A549 (cell line): ENCODE measurements around the gene PGBD5. TPM values are rescaled to one million over a fixed set of nuclear protein-coding genes. Genes with fewer than 3 reads are reported as not detected.

Source experiments
- ATAC-seq, 2 experiments: fragments of 200-7000 bp in 1 of 2; fragments of >200 bp in 1 of 2; cut with Nextera tagmentation in 1 of 2; cut with Tn5 transposase in 1 of 2; 3 replicates each; pipeline versions ENCODE4 v1.8.0 to v1.9.1; 2018 to 2020; ENCODE audit warnings: mild to moderate bottlenecking in 1 of 2, moderate library complexity in 1 of 2
- CTCF ChIA-PET: fragments of 300-600 bp; sonication (Branson Sonifier 250); formaldehyde crosslinking; extraction: SDS; loops from one replicate; lab custom pipeline; 2021; ENCODE audit warnings: antibody characterized with exemption, inconsistent platforms; lab: Yijun Ruan, JAX
- POLR2A ChIA-PET: fragments of 350-600 bp; formaldehyde crosslinking; extraction: SDS; loops from one replicate; lab custom pipeline; 2021; ENCODE audit warnings: antibody characterized with exemption, inconsistent platforms; lab: Yijun Ruan, JAX
- DNase-seq, 2 experiments: peaks; one replicate each; pipeline versions ENCODE4 v3.0.0 to v3.0.0-alpha.2; 2011 to 2016; ENCODE audit warnings: low read depth in 1 of 2, low spot score in 1 of 2
- FAIRE-seq: peaks from 2 replicates; lab custom pipeline; 2011; peaks lifted over from hg19 to GRCh38; lab: Jason Lieb, UNC
- H3K27ac ChIP-seq, 2 experiments: fragments of >200 bp; sonication (Bioruptor Twin); formaldehyde crosslinking; 3 replicates each; pipeline ENCODE4 v1.5.1; 2016 to 2017
- H3K4me1 ChIP-seq: fragments of >200 bp; sonication (Bioruptor Twin); formaldehyde crosslinking; 3 replicates; pipeline ENCODE4 v1.6.1; 2016
- H3K4me2 ChIP-seq: fragments of >200 bp; sonication (Bioruptor Twin); formaldehyde crosslinking; 3 replicates; pipeline ENCODE4 v1.6.1; 2016
- H3K4me3 ChIP-seq: fragments of >200 bp; sonication (Bioruptor Twin); formaldehyde crosslinking; 3 replicates; pipeline ENCODE4 v1.5.1; 2016
- H3K9me3 ChIP-seq: fragments of >200 bp; sonication (Bioruptor Twin); formaldehyde crosslinking; 3 replicates; pipeline ENCODE4 v1.6.1; 2016
- BHLHE40 ChIP-seq: IDR thresholded peaks from 2 replicates; pipeline ENCODE4 v1.6.1; 2012; ENCODE audit warnings: low read depth, low read length, inconsistent platforms
- CBX2 ChIP-seq: fragments of 200-600 bp; sonication (generic); IDR thresholded peaks from 2 replicates; pipeline ENCODE4 v1.6.1; 2016; ENCODE audit warnings: low read depth, mild to moderate bottlenecking, borderline replicate concordance
- CEBPB ChIP-seq, 2 experiments: fragments of >200 bp in 1 of 2; sonication (Bioruptor Twin) in 1 of 2; formaldehyde crosslinking in 1 of 2; IDR thresholded peaks; 2 replicates each; pipeline ENCODE4 v1.6.1; 2012 to 2016
- CHD4 ChIP-seq: fragments of 200-600 bp; sonication (generic); IDR thresholded peaks from 2 replicates; pipeline ENCODE4 v1.6.1; 2016; ENCODE audit warnings: antibody characterized with exemption, mild to moderate bottlenecking, borderline replicate concordance
- ELK1 ChIP-seq: fragments of 150-350 bp; IDR thresholded peaks from 2 replicates; pipeline ENCODE4 v1.6.1; 2014; ENCODE audit warnings: low read depth, mild to moderate bottlenecking, low read length
- FOSB ChIP-seq: fragments of 250-450 bp; sonication (Bioruptor Pico); IDR thresholded peaks from 2 replicates; pipeline ENCODE4 v1.5.0; 2020; ENCODE audit warnings: mild to moderate bottlenecking, moderate library complexity
- FOSL2 ChIP-seq, 2 experiments: fragments of 450-650 bp in 1 of 2; fragments of >200 bp in 1 of 2; sonication (Bioruptor Twin) in 1 of 2; formaldehyde crosslinking; IDR thresholded peaks; 2 replicates each; pipeline versions ENCODE4 v1.5.0 to v1.6.1; 2016 to 2020; ENCODE audit warnings: mild to moderate bottlenecking in 1 of 2, moderate library complexity in 1 of 2
- FOXS1 ChIP-seq: fragments of 250-450 bp; sonication (Bioruptor Pico); IDR thresholded peaks from 2 replicates; pipeline ENCODE4 v1.5.0; 2020; ENCODE audit warnings: mild to moderate bottlenecking, moderate library complexity
- GATA3 ChIP-seq: IDR thresholded peaks from 2 replicates; pipeline ENCODE4 v1.6.1; 2012; ENCODE audit warnings: borderline replicate concordance
- MAZ ChIP-seq: fragments of 150-350 bp; IDR thresholded peaks from 2 replicates; pipeline ENCODE4 v1.6.1; 2014; ENCODE audit warnings: antibody characterized with exemption, low read depth, low read length, borderline replicate concordance
- MYC ChIP-seq: IDR thresholded peaks from 2 replicates; pipeline ENCODE4 v1.6.1; 2012; ENCODE audit warnings: mild to moderate bottlenecking, inconsistent platforms, low read length, improper control_type of control experiment, borderline replicate concordance
- NPAS2 ChIP-seq: fragments of 250-450 bp; sonication (Bioruptor Pico); IDR thresholded peaks from 2 replicates; pipeline ENCODE4 v1.8.0; 2022; ENCODE audit warnings: mild to moderate bottlenecking, moderate library complexity, borderline replicate concordance
- POLR2A ChIP-seq: IDR thresholded peaks from 2 replicates; pipeline ENCODE4 v1.6.1; 2012; ENCODE audit warnings: mild to moderate bottlenecking, low read length
- RAD21 ChIP-seq, 2 experiments: fragments of >200 bp in 1 of 2; sonication (Bioruptor Twin) in 1 of 2; formaldehyde crosslinking in 1 of 2; IDR thresholded peaks in 1 of 2; conservative IDR thresholded peaks in 1 of 2; 2 replicates in 1 of 2; 3 replicates in 1 of 2; pipeline ENCODE4 v1.6.1; 2012 to 2018; ENCODE audit warnings: inconsistent platforms in 1 of 2
- RARB ChIP-seq: fragments of 250-450 bp; sonication (Bioruptor Pico); IDR thresholded peaks from 2 replicates; pipeline ENCODE4 v1.8.0; 2021; ENCODE audit warnings: mild to moderate bottlenecking, moderate library complexity
- RCOR1 ChIP-seq: fragments of 150-350 bp; IDR thresholded peaks from 2 replicates; pipeline ENCODE4 v1.6.1; 2014; ENCODE audit warnings: antibody characterized with exemption, low read length, low read depth
- SREBF2 ChIP-seq: fragments of 450-650 bp; IDR thresholded peaks from 2 replicates; pipeline ENCODE4 v1.6.1; 2014; ENCODE audit warnings: mild to moderate bottlenecking, moderate library complexity
- ZC3H11A ChIP-seq: fragments of 450-650 bp; IDR thresholded peaks from 2 replicates; pipeline ENCODE4 v1.6.1; 2014; ENCODE audit warnings: antibody characterized with exemption, mild to moderate bottlenecking
- ZSCAN20 ChIP-seq: fragments of 250-450 bp; sonication (Bioruptor Pico); IDR thresholded peaks from 2 replicates; pipeline ENCODE4 v1.8.0; 2022; ENCODE audit warnings: mild to moderate bottlenecking, moderate library complexity
- WGBS: methylation state at CpG from one replicate; pipeline ENCODE4 v1.1.6; 2017; ENCODE audit errors: missing lambda C conversion rate; 5-methylcytosine and 5-hydroxymethylcytosine counted together
- polyA plus RNA-seq, 4 experiments: library from polyadenylated mRNA; depleted of rRNA in 3 of 4; stranded (reverse); fragments of >200 nt; fragmentation: RNase III in 1 of 4; extraction: RNeasy Plus Mini Kit Qiagen cat#74134 plus additional on column Dnase treatment in 1 of 4; gene quantifications; 2 replicates in 3 of 4; 3 replicates in 1 of 4; pipeline ENCODE4 v1.2.3, GENCODE V29; 2011 to 2017
- TF ChIP-seq, protein P1 (sequence below): IDR thresholded peaks from 2 replicates; pipeline ENCODE4 v1.6.1; 2012
- TF ChIP-seq, protein P2 (sequence below): fragments of 200-600 bp; sonication (generic); IDR thresholded peaks from 2 replicates; pipeline ENCODE4 v1.6.1; 2016; ENCODE audit warnings: antibody characterized with exemption, mild to moderate bottlenecking, moderate library complexity
- TF ChIP-seq, protein P3 (sequence below): fragments of 450-650 bp; IDR thresholded peaks from 2 replicates; pipeline ENCODE4 v1.6.1; 2014; ENCODE audit warnings: antibody characterized with exemption

PGBD5 gene
- polyA plus RNA-seq, 2 of the 4 experiments (the other 2 are of a cell fraction), result 0.04 to 0.66 TPM

DNA sequence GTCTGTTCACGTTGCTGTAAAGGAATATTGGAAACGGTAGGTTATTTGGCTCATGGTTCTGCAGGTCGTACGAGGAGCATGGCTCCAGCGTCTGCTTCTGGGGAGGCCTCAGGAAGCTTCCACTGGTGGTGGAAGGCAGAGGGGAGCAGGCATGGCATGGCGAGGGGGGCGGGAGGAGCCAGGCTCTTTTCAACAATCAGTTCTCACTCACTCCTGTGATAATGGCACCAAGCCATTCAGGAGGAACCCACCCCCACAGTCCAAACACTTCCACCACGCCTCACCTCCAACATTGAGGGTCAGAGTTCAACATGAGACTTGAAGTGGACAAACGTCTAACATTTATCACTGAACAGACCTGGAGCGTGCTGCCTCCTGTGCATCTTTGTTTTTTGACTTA is 141.2 kb downstream of the PGBD5 start:
- ATAC-seq (no peak), DNase-seq (no peak), FAIRE-seq (no peak)
- CTCF ChIA-PET, result interaction anchor here (0.9 kb wide), 1 partner anchor 488 kb away, joined by 3 read pairs; no protein-coding TSS in a partner anchor
- Histone ChIP-seq H3K27ac (no peak overlapping the region), H3K9me3 (no peaks in the 10 kb centered on the region), H3K4me1 (no peaks in the 10 kb centered on the region), H3K4me3 (no peak overlapping the region)
- WGBS, result 84% methylated on average over 10 of the region's 10 CpGs
- no peak for TF ChIP-seq POLR2A
- no peak for TF ChIP-seq ZC3H11A
- no peak for TF ChIP-seq CHD4
- TF ChIP-seq, protein P1, sequence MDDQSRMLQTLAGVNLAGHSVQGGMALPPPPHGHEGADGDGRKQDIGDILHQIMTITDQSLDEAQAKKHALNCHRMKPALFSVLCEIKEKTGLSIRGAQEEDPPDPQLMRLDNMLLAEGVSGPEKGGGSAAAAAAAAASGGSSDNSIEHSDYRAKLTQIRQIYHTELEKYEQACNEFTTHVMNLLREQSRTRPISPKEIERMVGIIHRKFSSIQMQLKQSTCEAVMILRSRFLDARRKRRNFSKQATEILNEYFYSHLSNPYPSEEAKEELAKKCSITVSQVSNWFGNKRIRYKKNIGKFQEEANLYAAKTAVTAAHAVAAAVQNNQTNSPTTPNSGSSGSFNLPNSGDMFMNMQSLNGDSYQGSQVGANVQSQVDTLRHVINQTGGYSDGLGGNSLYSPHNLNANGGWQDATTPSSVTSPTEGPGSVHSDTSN, result no peak
- TF ChIP-seq, protein P2, sequence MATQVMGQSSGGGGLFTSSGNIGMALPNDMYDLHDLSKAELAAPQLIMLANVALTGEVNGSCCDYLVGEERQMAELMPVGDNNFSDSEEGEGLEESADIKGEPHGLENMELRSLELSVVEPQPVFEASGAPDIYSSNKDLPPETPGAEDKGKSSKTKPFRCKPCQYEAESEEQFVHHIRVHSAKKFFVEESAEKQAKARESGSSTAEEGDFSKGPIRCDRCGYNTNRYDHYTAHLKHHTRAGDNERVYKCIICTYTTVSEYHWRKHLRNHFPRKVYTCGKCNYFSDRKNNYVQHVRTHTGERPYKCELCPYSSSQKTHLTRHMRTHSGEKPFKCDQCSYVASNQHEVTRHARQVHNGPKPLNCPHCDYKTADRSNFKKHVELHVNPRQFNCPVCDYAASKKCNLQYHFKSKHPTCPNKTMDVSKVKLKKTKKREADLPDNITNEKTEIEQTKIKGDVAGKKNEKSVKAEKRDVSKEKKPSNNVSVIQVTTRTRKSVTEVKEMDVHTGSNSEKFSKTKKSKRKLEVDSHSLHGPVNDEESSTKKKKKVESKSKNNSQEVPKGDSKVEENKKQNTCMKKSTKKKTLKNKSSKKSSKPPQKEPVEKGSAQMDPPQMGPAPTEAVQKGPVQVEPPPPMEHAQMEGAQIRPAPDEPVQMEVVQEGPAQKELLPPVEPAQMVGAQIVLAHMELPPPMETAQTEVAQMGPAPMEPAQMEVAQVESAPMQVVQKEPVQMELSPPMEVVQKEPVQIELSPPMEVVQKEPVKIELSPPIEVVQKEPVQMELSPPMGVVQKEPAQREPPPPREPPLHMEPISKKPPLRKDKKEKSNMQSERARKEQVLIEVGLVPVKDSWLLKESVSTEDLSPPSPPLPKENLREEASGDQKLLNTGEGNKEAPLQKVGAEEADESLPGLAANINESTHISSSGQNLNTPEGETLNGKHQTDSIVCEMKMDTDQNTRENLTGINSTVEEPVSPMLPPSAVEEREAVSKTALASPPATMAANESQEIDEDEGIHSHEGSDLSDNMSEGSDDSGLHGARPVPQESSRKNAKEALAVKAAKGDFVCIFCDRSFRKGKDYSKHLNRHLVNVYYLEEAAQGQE, result no peak
- no peak for TF ChIP-seq ELK1
- TF ChIP-seq, protein P3, sequence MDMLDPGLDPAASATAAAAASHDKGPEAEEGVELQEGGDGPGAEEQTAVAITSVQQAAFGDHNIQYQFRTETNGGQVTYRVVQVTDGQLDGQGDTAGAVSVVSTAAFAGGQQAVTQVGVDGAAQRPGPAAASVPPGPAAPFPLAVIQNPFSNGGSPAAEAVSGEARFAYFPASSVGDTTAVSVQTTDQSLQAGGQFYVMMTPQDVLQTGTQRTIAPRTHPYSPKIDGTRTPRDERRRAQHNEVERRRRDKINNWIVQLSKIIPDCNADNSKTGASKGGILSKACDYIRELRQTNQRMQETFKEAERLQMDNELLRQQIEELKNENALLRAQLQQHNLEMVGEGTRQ, result no peak
- no peak for TF ChIP-seq RARB (CRISPR knock-in tag)
- no peak for TF ChIP-seq GATA3
- TF ChIP-seq, all 56 proteins: peak for 0
- no peak overlapping the region for H3K4me2 ChIP-seq
- POLR2A ChIA-PET, result no interaction called here

DNA sequence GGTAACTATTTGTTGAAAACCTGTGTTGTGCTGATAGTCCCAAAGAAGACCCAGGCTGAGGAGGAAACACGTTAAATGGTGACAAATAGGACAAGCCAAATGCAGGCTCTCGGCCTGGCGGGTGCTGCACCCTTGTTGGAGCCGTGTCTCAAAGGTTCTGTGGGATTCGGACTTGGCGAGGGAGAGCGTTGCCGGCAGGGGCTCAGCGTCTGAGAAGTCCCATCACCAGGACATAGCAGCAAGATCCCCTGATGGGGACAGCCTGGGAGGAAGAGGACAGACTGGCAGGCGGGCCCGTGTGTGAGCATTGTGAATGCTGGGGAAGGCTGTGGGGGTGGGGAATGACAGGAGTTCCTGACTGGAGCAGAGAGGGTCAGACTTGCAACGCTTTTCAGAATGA is 142.5 kb downstream of the PGBD5 start:
- WGBS, result 96% methylated on average over 12 of the region's 12 CpGs
- ChIA-PET POLR2A (no interaction called here), CTCF (no interaction called here)
- ATAC-seq (no peak), DNase-seq (no peak), FAIRE-seq (no peak)
- Histone ChIP-seq H3K9me3 (no peaks in the 10 kb centered on the region), H3K27ac (no peak overlapping the region), H3K4me1 (no peaks in the 10 kb centered on the region), H3K4me2 (no peak overlapping the region), H3K4me3 (no peak overlapping the region)
- TF ChIP-seq FOXS1 (CRISPR knock-in tag) (no peak), MYC (no peak), CBX2 (no peak), FOSL2 (IDR thresholded peaks at IDR 0.05) (no peak), FOSL2 (CRISPR knock-in tag; IDR thresholded peaks at IDR 0.05) (no peak), MAZ (no peak), NPAS2 (no peak)

GRCh38 chr1:230282157-230282556 is 144.0 kb downstream of the PGBD5 start:
- Histone ChIP-seq H3K4me1 (no peaks in the 10 kb centered on the region), H3K4me2 (no peak overlapping the region), H3K27ac (no peak overlapping the region), H3K4me3 (no peak overlapping the region), H3K9me3 (no peaks in the 10 kb centered on the region)
- no peak for DNase-seq
- TF ChIP-seq CEBPB (IDR thresholded peaks at IDR 0.05) (no peak), RCOR1 (no peak), RAD21 (conservative IDR thresholded peaks at IDR 0.05 in 1 of 2, IDR thresholded peaks at IDR 0.05 in 1 of 2) (no peak), POLR2A (no peak), SREBF2 (no peak), BHLHE40 (no peak), MYC (no peak), ZSCAN20 (CRISPR knock-in tag) (no peak), FOSB (CRISPR knock-in tag) (no peak)
- 78% methylated on average over 3 of the region's 3 CpGs for WGBS
- ATAC-seq, result no peak
- ChIA-PET POLR2A (no interaction called here), CTCF (interaction anchor here (1.5 kb wide), 1 partner anchor 621 kb away, joined by 3 read pairs; no protein-coding TSS in a partner anchor)
- no peak for FAIRE-seq
